Spleen (tissue), 11 donors: ENCODE results near the gene TERT. TPM values are rescaled to one million over a fixed set of nuclear protein-coding genes. Genes with fewer than 3 reads are reported as not detected.

Experiments
- DNase-seq: peaks from one replicate; pipeline ENCODE4 v3.0.0-alpha.2; 2020
- H3K27ac ChIP-seq, 8 donors: fragments of 200-600 bp; sonication (generic) in 7 of 8; 1 replicate in 4 of 8; 2 replicates in 4 of 8; pipeline versions ENCODE4 v1.5.0 to v1.8.0; 2016 to 2021; ENCODE audit warnings: inconsistent platforms in 4 of 8, mild to moderate bottlenecking in 4 of 8, moderate library complexity in 1 of 8
- H3K27me3 ChIP-seq, 7 donors: fragments of 200-600 bp; sonication (generic) in 6 of 7; replicated peaks in 1 of 7; 1 replicate in 4 of 7; 2 replicates in 3 of 7; pipeline versions ENCODE4 v1.5.0 to v1.8.0; 2016 to 2021; ENCODE audit warnings: inconsistent platforms in 3 of 7, mild to moderate bottlenecking in 1 of 7
- H3K36me3 ChIP-seq, 6 donors: fragments of 200-600 bp; sonication (generic) in 5 of 6; 1 replicate in 4 of 6; 2 replicates in 2 of 6; pipeline versions ENCODE4 v1.5.0 to v1.8.0; 2016 to 2021; ENCODE audit warnings: inconsistent platforms in 2 of 6
- H3K4me1 ChIP-seq, 6 donors: fragments of 200-600 bp; sonication (generic) in 5 of 6; 1 replicate in 3 of 6; 2 replicates in 3 of 6; pipeline versions ENCODE4 v1.5.0 to v1.8.0; 2016 to 2021; ENCODE audit warnings: inconsistent platforms in 3 of 6
- H3K4me3 ChIP-seq, 8 donors: fragments of 200-600 bp; sonication (generic) in 7 of 8; 1 replicate in 4 of 8; 2 replicates in 4 of 8; pipeline versions ENCODE4 v1.5.0 to v1.8.0; 2016 to 2021; ENCODE audit warnings: inconsistent platforms in 4 of 8, mild to moderate bottlenecking in 4 of 8, moderate library complexity in 2 of 8
- H3K9me3 ChIP-seq, 8 donors: fragments of 200-600 bp; sonication (generic) in 7 of 8; 1 replicate in 4 of 8; 2 replicates in 4 of 8; pipeline versions ENCODE4 v1.5.0 to v1.8.0; 2016 to 2021; ENCODE audit warnings: inconsistent platforms in 4 of 8
- CTCF ChIP-seq, 11 experiments: fragments of 200-600 bp in 7 of 11; fragments of 450-650 bp in 4 of 11; sonication (generic) in 4 of 11; IDR thresholded peaks in 8 of 11; conservative IDR thresholded peaks in 3 of 11; 1 replicate in 7 of 11; 2 replicates in 4 of 11; pipeline versions ENCODE4 v1.4.0 to v1.8.0; 2016 to 2021; ENCODE audit warnings: antibody characterized with exemption in 11 of 11, inconsistent platforms in 4 of 11, mild to moderate bottlenecking in 1 of 11
- POLR2A ChIP-seq, 3 donors: fragments of 450-650 bp; IDR thresholded peaks; one replicate each; pipeline ENCODE4 v1.5.1; 2017; ENCODE audit warnings: antibody characterized with exemption in 3 of 3, mild to moderate bottlenecking in 1 of 3
- POLR2AphosphoS5 ChIP-seq, 3 donors: sonication (generic); formaldehyde crosslinking; IDR thresholded peaks; one replicate each; pipeline ENCODE4 v1.5.1; 2017; ENCODE audit warnings: antibody characterized with exemption in 3 of 3
- WGBS, 5 donors: extraction: QIAGEN DNeasy Blood & Tissue Kit in 3 of 5; methylation state at CpG; one replicate each; pipeline versions ENCODE4 v1.1.5 to v1.1.7; 2013 to 2018; 5-methylcytosine and 5-hydroxymethylcytosine counted together
- intact Hi-C: fragments of 100-400 bp; cut with DNase I; formaldehyde crosslinking; loops from one replicate; pipeline ENCODE4 v1.15.0; 2023; ENCODE audit warnings: low total_unique reads
- polyA plus RNA-seq, 3 donors: library from polyadenylated mRNA; stranded (reverse); fragments of 200-250 nt; gene quantifications; one replicate each; pipeline ENCODE4 v1.2.1, GENCODE V29; 2013
- total RNA-seq, 7 donors: library from RNA; depleted of rRNA in 3 of 7; stranded (reverse); fragments of >200 nt in 3 of 7; fragmentation: NEBNext Ultra II Directional in 4 of 7; extraction: Animal tissue kit (Norgen Biotek cat#: 25700) in 4 of 7; gene quantifications; one replicate each; pipeline versions ENCODE4 v1.1.0 to v1.2.1, GENCODE V29; 2016 to 2021
- donor health status: healthy with polysubstance abuse.
- donor health status: DM: no; HTN: no; CAD: no; lungs with moderate emphysema.
- donor health status: DM: no; HTN: no; CAD: no.
- donor health status: Bipolar disorder and iron deficiency.
- donor health status: healthy.
- donor health status: DM: no; HTN: no; CAD: no.
- donor health status: DM: yes; HTN: yes; CAD: no.

TERT gene
- total and polyA plus RNA-seq, 10 donors: 0.09 to 5.3 (median 0.40) TPM; not detected in 2

DNA sequence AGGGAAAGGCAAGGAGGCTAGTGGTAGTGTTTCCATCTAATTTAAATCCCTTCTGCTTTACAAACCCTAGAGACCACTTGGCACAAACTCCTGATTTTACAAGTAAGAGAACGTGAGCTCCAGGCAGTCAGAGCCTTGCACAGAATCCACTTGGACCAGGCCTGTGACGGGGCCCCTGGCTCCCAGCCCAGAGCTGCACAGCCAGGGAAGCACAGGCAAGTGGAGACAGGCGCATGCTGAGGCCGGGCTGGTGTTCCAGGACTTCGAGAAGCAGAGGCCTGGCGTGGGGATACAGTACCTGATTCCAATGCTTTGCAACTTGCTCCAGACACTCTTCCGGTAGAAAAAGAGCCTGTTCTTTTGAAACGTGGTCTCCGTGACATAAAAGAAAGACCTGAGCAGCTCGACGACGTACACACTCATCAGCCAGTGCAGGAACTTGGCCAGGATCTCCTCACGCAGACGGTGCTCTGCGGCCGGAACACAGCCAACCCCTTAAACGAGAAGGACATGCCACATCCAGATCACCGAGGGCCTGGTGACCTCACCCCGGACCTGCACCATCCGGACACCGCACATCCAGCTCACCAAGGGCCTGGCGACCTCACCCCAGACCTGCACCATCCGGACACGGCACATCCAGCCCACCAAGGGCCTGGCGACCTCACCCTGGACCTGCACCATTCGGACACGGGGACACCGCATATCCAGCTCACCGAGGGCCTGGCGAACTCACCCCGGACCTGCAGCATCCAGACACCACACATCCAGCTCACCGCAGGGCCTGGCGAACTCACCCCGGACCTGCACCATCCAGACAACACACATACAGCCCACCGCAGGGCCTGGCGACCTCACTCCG, 12.5 kb downstream of the TERT start:
- intact Hi-C loops: no loop called here
- Histone ChIP-seq H3K27ac (no peak overlapping the region), H3K9me3 (peaks cover 0 to 10% (median 5%) of the 10 kb centered on the region in 8 donors), H3K27me3 (no peaks in the 10 kb centered on the region), H3K4me3 (no peak overlapping the region), H3K36me3 (no peaks in the 10 kb centered on the region), H3K4me1 (no peaks in the 10 kb centered on the region)
- TF ChIP-seq CTCF (IDR thresholded peaks at IDR 0.05 in 8 of 11, conservative IDR thresholded peaks at IDR 0.05 in 3 of 11) (no peak), POLR2AphosphoS5 (IDR thresholded peaks at IDR 0.05) (no peak), POLR2A (IDR thresholded peaks at IDR 0.05) (no peak)
- WGBS, 5 donors: 89 to 93% (median 89%) methylated on average over 26 to 37 of the region's 37 CpGs
- DNase-seq: peak; percentile 67

GRCh38 chr5:1281038-1281882, 13.6 kb downstream of the TERT start:
- 82 to 92% (median 88%) methylated on average over 13 to 16 of the region's 16 CpGs for WGBS, 5 donors
- TF ChIP-seq POLR2AphosphoS5 (IDR thresholded peaks at IDR 0.05) (no peak), POLR2A (IDR thresholded peaks at IDR 0.05) (no peak), CTCF (IDR thresholded peaks at IDR 0.05 in 8 of 11, conservative IDR thresholded peaks at IDR 0.05 in 3 of 11) (no peak)

DNA sequence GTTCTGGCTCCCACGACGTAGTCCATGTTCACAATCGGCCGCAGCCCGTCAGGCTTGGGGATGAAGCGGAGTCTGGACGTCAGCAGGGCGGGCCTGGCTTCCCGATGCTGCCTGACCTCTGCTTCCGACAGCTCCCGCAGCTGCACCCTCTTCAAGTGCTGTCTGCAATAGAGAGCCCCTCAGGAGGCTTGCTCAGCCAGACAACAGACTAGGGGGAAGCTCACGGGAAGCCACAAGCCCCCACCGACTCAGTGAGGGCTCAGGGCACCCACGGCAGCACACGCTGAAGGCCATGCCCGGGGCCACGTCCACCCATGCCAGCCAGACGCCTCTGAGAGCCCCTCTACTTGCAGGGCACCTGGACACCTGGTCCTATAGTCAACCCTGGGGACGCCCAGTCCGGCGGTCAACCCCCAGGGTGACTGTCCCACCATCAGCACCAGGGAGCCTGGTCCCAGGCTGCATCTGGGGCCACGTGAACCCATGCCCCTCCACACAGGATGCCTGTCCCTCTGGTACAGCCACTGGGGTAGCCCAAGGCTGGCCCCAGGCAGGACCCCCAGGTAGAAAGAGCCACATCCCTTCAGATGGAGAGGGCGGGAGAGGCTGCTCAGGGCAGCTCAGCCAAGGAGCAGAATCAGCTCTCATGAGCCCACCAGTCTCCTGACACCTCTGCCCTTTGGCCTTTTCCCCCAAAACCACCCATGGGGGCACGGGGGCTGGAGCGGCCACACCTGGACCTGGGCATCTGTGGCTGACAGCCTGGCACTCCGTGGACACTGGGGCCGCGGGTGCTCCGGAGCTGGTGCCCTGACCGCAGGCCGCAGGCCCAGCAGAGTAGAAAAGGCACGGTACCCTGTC, 14.5 kb downstream of the TERT start:
- Histone ChIP-seq H3K4me1 (no peaks in the 10 kb centered on the region), H3K36me3 (no peaks in the 10 kb centered on the region), H3K27me3 (no peaks in the 10 kb centered on the region), H3K27ac (no peak overlapping the region), H3K9me3 (peaks cover 0 to 10% (median 5%) of the 10 kb centered on the region in 8 donors), H3K4me3 (no peak overlapping the region)
- DNase-seq: peak; percentile 49
- 88 to 95% (median 91%) methylated on average over 22 to 32 of the region's 32 CpGs for WGBS, 5 donors
- no peak for TF ChIP-seq POLR2A (IDR thresholded peaks at IDR 0.05)
- TF ChIP-seq CTCF (IDR thresholded peaks at IDR 0.05 in 8 of 11, conservative IDR thresholded peaks at IDR 0.05 in 3 of 11): no peak
- TF ChIP-seq POLR2AphosphoS5 (IDR thresholded peaks at IDR 0.05): no peak
- intact Hi-C loops: no loop called here

More at GRCh38 chr5:1281038-1281882, 13.6 kb downstream of the TERT start:
- intact Hi-C loops: no loop called here
- H3K4me3 ChIP-seq: no peak overlapping the region
- DNase-seq: peak; percentile 42
- H3K27ac ChIP-seq: no peak overlapping the region
- H3K27me3 ChIP-seq: no peaks in the 10 kb centered on the region
- no peaks in the 10 kb centered on the region for H3K36me3 ChIP-seq
- H3K9me3 ChIP-seq: peaks cover 0 to 10% (median 5%) of the 10 kb centered on the region in 8 donors
- no peaks in the 10 kb centered on the region for H3K4me1 ChIP-seq
